Hypothalamus (tissue), 51 donors: ENCODE measurements around the gene ALOX5AP.
A peak's percentile ranks its signal among the peaks of the same experiment; 100 is the strongest.

Experiments used
- DNase-seq, 51 donors: peaks; one replicate each; lab custom pipeline; 2025; lab: John Stamatoyannopoulos, UW

Gene ALOX5AP

GRCh38 chr13:30712536-30713532 is 22.5 kb upstream of the ALOX5AP start:
- peak in 1 of 51 donors; percentile 7 for DNase-seq

GRCh38 chr13:30714629-30715371 is 20.5 kb upstream of the ALOX5AP start:
- DNase-seq = no peak

GRCh38 chr13:30715372-30715756 is 20.0 kb upstream of the ALOX5AP start:
- DNase-seq = no peak

- no peak for DNase-seq
Measured at GRCh38 chr13:30715837-30716236, 19.5 kb upstream of the ALOX5AP start.

- no peak for DNase-seq
Measured at GRCh38 chr13:30718661-30719524, 16.4 kb upstream of the ALOX5AP start.

- no peak for DNase-seq
Measured at GRCh38 chr13:30719525-30719914, 15.8 kb upstream of the ALOX5AP start.

GRCh38 chr13:30720172-30720869 is 15.0 kb upstream of the ALOX5AP start:
- no peak for DNase-seq

GRCh38 chr13:30721936-30722335 is 13.4 kb upstream of the ALOX5AP start:
- no peak for DNase-seq

GRCh38 chr13:30722361-30722760 is 13.0 kb upstream of the ALOX5AP start:
- no peak for DNase-seq

- no peak for DNase-seq
Measured at GRCh38 chr13:30724778-30725177, 10.6 kb upstream of the ALOX5AP start.

GRCh38 chr13:30725326-30726085 is 9.8 kb upstream of the ALOX5AP start:
- no peak for DNase-seq

GRCh38 chr13:30726192-30726591 is 9.2 kb upstream of the ALOX5AP start:
- no peak for DNase-seq

- no peak for DNase-seq
Measured at GRCh38 chr13:30727491-30728355, 7.6 kb upstream of the ALOX5AP start.

GRCh38 chr13:30729801-30730200 is 5.5 kb upstream of the ALOX5AP start:
- DNase-seq = no peak

- DNase-seq = peak in 21 of 51 donors; percentile 4 to 50 (median 25)
Measured at GRCh38 chr13:30730526-30730925, 4.8 kb upstream of the ALOX5AP start.

GRCh38 chr13:30731361-30732045 is 3.8 kb upstream of the ALOX5AP start:
- peak in 2 of 51 donors; percentile 7 to 22 for DNase-seq

- no peak for DNase-seq
Measured at GRCh38 chr13:30732046-30732390, 3.3 kb upstream of the ALOX5AP start.

- DNase-seq = no peak
Measured at GRCh38 chr13:30734439-30734838, 904 bp upstream of the ALOX5AP start.
